A673 (cell line): ENCODE data around the gene SFSWAP.

ENCODE experiments used
- EZH2 ChIP-seq: fragments of 200-600 bp; sonication (generic); IDR thresholded peaks from 2 replicates; pipeline ENCODE4 v1.6.1; 2017; ENCODE audit warnings: borderline replicate concordance, low read depth, mild to moderate bottlenecking, mixed read lengths, antibody characterized with exemption, low read length; ENCODE audit not compliant: poor library complexity, severe bottlenecking
- TF ChIP-seq, protein P1 (sequence below): fragments of 300-800, 200-600 bp; sonication (generic); conservative IDR thresholded peaks from 2 replicates; pipeline ENCODE4 v1.5.1; 2017; ENCODE audit warnings: low read depth, mild to moderate bottlenecking, antibody characterized with exemption, low read length, moderate library complexity, mixed read lengths

- TF ChIP-seq, protein P1, sequence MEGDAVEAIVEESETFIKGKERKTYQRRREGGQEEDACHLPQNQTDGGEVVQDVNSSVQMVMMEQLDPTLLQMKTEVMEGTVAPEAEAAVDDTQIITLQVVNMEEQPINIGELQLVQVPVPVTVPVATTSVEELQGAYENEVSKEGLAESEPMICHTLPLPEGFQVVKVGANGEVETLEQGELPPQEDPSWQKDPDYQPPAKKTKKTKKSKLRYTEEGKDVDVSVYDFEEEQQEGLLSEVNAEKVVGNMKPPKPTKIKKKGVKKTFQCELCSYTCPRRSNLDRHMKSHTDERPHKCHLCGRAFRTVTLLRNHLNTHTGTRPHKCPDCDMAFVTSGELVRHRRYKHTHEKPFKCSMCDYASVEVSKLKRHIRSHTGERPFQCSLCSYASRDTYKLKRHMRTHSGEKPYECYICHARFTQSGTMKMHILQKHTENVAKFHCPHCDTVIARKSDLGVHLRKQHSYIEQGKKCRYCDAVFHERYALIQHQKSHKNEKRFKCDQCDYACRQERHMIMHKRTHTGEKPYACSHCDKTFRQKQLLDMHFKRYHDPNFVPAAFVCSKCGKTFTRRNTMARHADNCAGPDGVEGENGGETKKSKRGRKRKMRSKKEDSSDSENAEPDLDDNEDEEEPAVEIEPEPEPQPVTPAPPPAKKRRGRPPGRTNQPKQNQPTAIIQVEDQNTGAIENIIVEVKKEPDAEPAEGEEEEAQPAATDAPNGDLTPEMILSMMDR: no peak
- no peak for TF ChIP-seq EZH2
These were observed 17.7 kb upstream of the SFSWAP start for GRCh38 chr12:131693149-131693548.
